SK-N-SH (cell line): ENCODE measurements around the gene METTL13. TPM values are rescaled to one million over a fixed set of nuclear protein-coding genes. Genes with fewer than 3 reads are reported as not detected.

Source experiments
- CTCF ChIA-PET: fragments of 300-600, 350-600 bp; formaldehyde crosslinking; extraction: SDS; loops from one replicate; lab custom pipeline; 2021; lab: Yijun Ruan, JAX
- POLR2A ChIA-PET: fragments of 350-600 bp; sonication (Branson Sonifier 250); formaldehyde crosslinking; extraction: SDS; loops from one replicate; lab custom pipeline; 2020; ENCODE audit warnings: antibody characterized with exemption, inconsistent platforms; lab: Yijun Ruan, JAX
- DNase-seq: peaks from one replicate; pipeline ENCODE4 v3.0.0; 2012
- H2AFZ ChIP-seq: fragments of 200-600 bp; sonication (generic); 2 replicates; pipeline ENCODE4 v1.8.1; 2016; ENCODE audit warnings: antibody characterized with exemption, mild to moderate bottlenecking, low read depth
- H3F3A ChIP-seq: fragments of 200-600 bp; sonication (generic); replicated peaks from 2 replicates; pipeline ENCODE3; 2016; ENCODE audit warnings: antibody characterized with exemption, mild to moderate bottlenecking; ENCODE audit not compliant: insufficient read depth
- H3K27ac ChIP-seq, 2 experiments: fragments of 200-500 bp in 1 of 2; fragments of 200-600 bp in 1 of 2; sonication (Bioruptor generic) in 1 of 2; sonication (generic), shearing (Covaris generic) in 1 of 2; 2 replicates each; pipeline versions ENCODE4 v1.5.1 to v1.6.1; 2014 to 2016; ENCODE audit warnings: low read depth in 2 of 2, inconsistent platforms in 1 of 2, low read length in 1 of 2, mild to moderate bottlenecking in 1 of 2, mixed read lengths in 1 of 2
- H3K27me3 ChIP-seq: fragments of 200-600 bp; sonication (generic), shearing (Covaris generic); 2 replicates; pipeline ENCODE4 v1.6.1; 2016; ENCODE audit warnings: mixed run types; ENCODE audit not compliant: insufficient read depth
- H3K36me3 ChIP-seq, 2 experiments: fragments of 200-500 bp in 1 of 2; fragments of 200-600 bp in 1 of 2; sonication (Bioruptor generic) in 1 of 2; sonication (generic) in 1 of 2; replicated peaks in 1 of 2; 2 replicates each; pipeline versions ENCODE3 to v1.5.1; 2014 to 2016; ENCODE audit warnings: low read length in 1 of 2, mild to moderate bottlenecking in 1 of 2; ENCODE audit not compliant: insufficient read depth in 2 of 2, control insufficient read depth in 1 of 2
- H3K4me1 ChIP-seq, 2 experiments: fragments of 200-500 bp in 1 of 2; fragments of 200-600 bp in 1 of 2; sonication (Bioruptor generic) in 1 of 2; sonication (generic), shearing (Covaris generic) in 1 of 2; 2 replicates each; pipeline versions ENCODE4 v1.5.1 to v1.6.1; 2014 to 2016; ENCODE audit warnings: low read depth in 1 of 2, low read length in 1 of 2, mixed run types in 1 of 2; ENCODE audit not compliant: insufficient read depth in 2 of 2, control insufficient read depth in 1 of 2
- H3K4me2 ChIP-seq: fragments of 200-600 bp; sonication (generic), shearing (Covaris generic); 2 replicates; pipeline ENCODE4 v1.6.1; 2017; ENCODE audit warnings: mixed run types
- H3K4me3 ChIP-seq, 2 experiments: fragments of 200-500 bp in 1 of 2; fragments of 200-600 bp in 1 of 2; sonication (Bioruptor generic) in 1 of 2; sonication (generic), shearing (Covaris generic) in 1 of 2; 2 replicates each; pipeline versions ENCODE4 v1.5.1 to v1.8.1; 2014 to 2016; ENCODE audit warnings: low read depth in 2 of 2, inconsistent platforms in 1 of 2, low read length in 1 of 2, mild to moderate bottlenecking in 1 of 2, mixed read lengths in 1 of 2, moderate library complexity in 1 of 2
- H3K79me2 ChIP-seq: fragments of 200-600 bp; sonication (generic); 2 replicates; pipeline ENCODE4 v1.8.1; 2017; ENCODE audit warnings: mild to moderate bottlenecking; ENCODE audit not compliant: insufficient read depth
- H3K9ac ChIP-seq: fragments of 200-600 bp; sonication (generic); 2 replicates; pipeline ENCODE4 v1.6.1; 2017; ENCODE audit warnings: mixed run types
- H3K9me2 ChIP-seq: fragments of 200-600 bp; sonication (generic); 2 replicates; pipeline ENCODE4 v1.6.1; 2017; ENCODE audit warnings: mixed run types
- H3K9me3 ChIP-seq: fragments of 200-600 bp; sonication (generic); 2 replicates; pipeline ENCODE4 v1.6.1; 2017; ENCODE audit warnings: mixed run types, mild to moderate bottlenecking, moderate library complexity
- H4K20me1 ChIP-seq: fragments of 200-600 bp; sonication (generic); 2 replicates; pipeline ENCODE4 v1.6.1; 2017; ENCODE audit warnings: mild to moderate bottlenecking, mixed run types; ENCODE audit not compliant: insufficient read depth
- FOXM1 ChIP-seq: IDR thresholded peaks from 2 replicates; pipeline ENCODE4 v1.4.0; 2012; ENCODE audit warnings: low read depth, mild to moderate bottlenecking
- GABPA ChIP-seq: IDR thresholded peaks from 2 replicates; pipeline ENCODE4 v1.4.0; 2012; ENCODE audit warnings: low read depth, mild to moderate bottlenecking
- GATA2 ChIP-seq: sonication (generic); formaldehyde crosslinking; IDR thresholded peaks from 2 replicates; pipeline ENCODE4 v1.5.0; 2020; ENCODE audit warnings: mild to moderate bottlenecking, missing genetic modification reagents
- MEF2A ChIP-seq: IDR thresholded peaks from 2 replicates; pipeline ENCODE4 v1.4.0; 2012; ENCODE audit warnings: low read depth, borderline replicate concordance
- NRF1 ChIP-seq: IDR thresholded peaks from 2 replicates; pipeline ENCODE4 v1.6.1; 2012; ENCODE audit warnings: low read depth, mild to moderate bottlenecking, low read length
- POLR2AphosphoS5 ChIP-seq: IDR thresholded peaks from 2 replicates; pipeline ENCODE4 v1.6.1; 2012; ENCODE audit warnings: low read depth, low read length
- RAD21 ChIP-seq: IDR thresholded peaks from 2 replicates; pipeline ENCODE4 v1.6.1; 2012; ENCODE audit warnings: mild to moderate bottlenecking, low read length
- RXRA ChIP-seq: IDR thresholded peaks from 2 replicates; pipeline ENCODE4 v1.4.0; 2012; ENCODE audit warnings: low read depth, mild to moderate bottlenecking, borderline replicate concordance
- SIN3A ChIP-seq: IDR thresholded peaks from 2 replicates; pipeline ENCODE4 v1.6.1; 2012; ENCODE audit warnings: low read depth, mild to moderate bottlenecking, low read length, moderate library complexity, borderline replicate concordance
- SMC3 ChIP-seq: IDR thresholded peaks from 2 replicates; pipeline ENCODE4 v1.6.1; 2012; ENCODE audit warnings: low read depth, low read length, improper control_type of control experiment
- TAF1 ChIP-seq: IDR thresholded peaks from 2 replicates; pipeline ENCODE4 v1.6.1; 2012; ENCODE audit warnings: low read depth, mild to moderate bottlenecking, low read length, moderate library complexity, borderline replicate concordance
- USF1 ChIP-seq: IDR thresholded peaks from 2 replicates; pipeline ENCODE4 v1.4.0; 2012; ENCODE audit warnings: low read depth, borderline replicate concordance
- USF2 ChIP-seq: fragments of 150-350 bp; IDR thresholded peaks from 2 replicates; pipeline ENCODE4 v1.6.1; 2017; ENCODE audit warnings: antibody characterized with exemption, low read length, low read depth, borderline replicate concordance
- WGBS: methylation state at CpG from one replicate; pipeline ENCODE4 v1.1.6; 2017; ENCODE audit warnings: low lambda C conversion rate; 5-methylcytosine and 5-hydroxymethylcytosine counted together
- polyA plus RNA-seq, 3 experiments: library from polyadenylated mRNA; depleted of rRNA; stranded (reverse); fragments of >200 nt; gene quantifications; 2 replicates each; pipeline ENCODE4 v1.2.3, GENCODE V29; 2012

METTL13 gene
- polyA plus RNA-seq, 1 of the 3 experiments (the other 2 are of a cell fraction) = 32.7 TPM

GRCh38 chr1:171803461-171804022 lies 22.1 kb downstream of the METTL13 start (continued):
- no peak for TF ChIP-seq USF2
- TF ChIP-seq GABPA = no peak
- no peak for TF ChIP-seq NRF1

- Histone ChIP-seq H4K20me1 (no peaks in the 10 kb centered on the region), H3K27me3 (no peaks in the 10 kb centered on the region), H3K9me3 (no peaks in the 10 kb centered on the region), H3K27ac (no peak overlapping the region), H3K4me3 (no peak overlapping the region), H3K9ac (no peak overlapping the region), H3K4me1 (no peaks in the 10 kb centered on the region), H3F3A (no peaks in the 10 kb centered on the region), H3K79me2 (no peaks in the 10 kb centered on the region), H3K9me2 (no peaks in the 10 kb centered on the region), H3K36me3 (no peaks in the 10 kb centered on the region), H2AFZ (no peak overlapping the region; the same call in 1 of the 2 replicates), H3K4me2 (no peak overlapping the region)
- no peak for TF ChIP-seq POLR2AphosphoS5
- TF ChIP-seq SMC3 = no peak
- no peak for TF ChIP-seq RAD21
- TF ChIP-seq TAF1 = no peak
- no peak for TF ChIP-seq MEF2A
- no peak for TF ChIP-seq USF2
- no peak for TF ChIP-seq RXRA
- no peak for TF ChIP-seq GATA2
- POLR2A ChIA-PET = no interaction called here
- WGBS = 68% methylated on average over 9 of the region's 9 CpGs
- DNase-seq = no peak
- CTCF ChIA-PET = interaction anchor here (1.2 to 17.4 kb wide), 3 partner anchors 178 to 639 kb away, joined by 4 to 413 read pairs (median 40); partner anchors contain the start of gene PIGC
These were observed 24.1 kb downstream of the METTL13 start for GRCh38 chr1:171805395-171806115.

GRCh38 chr1:171807556-171807955 lies 26.1 kb downstream of the METTL13 start:
- ChIA-PET POLR2A (no interaction called here), CTCF (interaction anchor here (0.9 to 17.4 kb wide), 3 partner anchors 10 to 176 kb away, joined by 3 to 413 read pairs (median 5); no protein-coding TSS in a partner anchor)
- H3K27ac ChIP-seq = no peak overlapping the region
- no peaks in the 10 kb centered on the region for H3K36me3 ChIP-seq
- H3F3A ChIP-seq = no peaks in the 10 kb centered on the region
- H3K4me1 ChIP-seq = no peaks in the 10 kb centered on the region
- no peak overlapping the region for H3K4me2 ChIP-seq
- no peak for DNase-seq
- H3K4me3 ChIP-seq = no peak overlapping the region
- no peaks in the 10 kb centered on the region for H3K9me3 ChIP-seq
- H4K20me1 ChIP-seq = no peaks in the 10 kb centered on the region
- H2AFZ ChIP-seq = no peak overlapping the region
- H3K9ac ChIP-seq = no peak overlapping the region
- TF ChIP-seq RAD21 = no peak
- no peak for TF ChIP-seq GATA2
- TF ChIP-seq SIN3A = no peak
- no peak for TF ChIP-seq USF1
- no peak for TF ChIP-seq FOXM1
- TF ChIP-seq, all 33 proteins: peak for 0
- Histone ChIP-seq H3K9me2 (no peaks in the 10 kb centered on the region), H3K79me2 (no peaks in the 10 kb centered on the region), H3K27me3 (no peaks in the 10 kb centered on the region)
- 64% methylated on average over 4 of the region's 4 CpGs for WGBS
